ENCODE measurements around the gene LRRC17. TPM values are rescaled to one million over a fixed set of nuclear protein-coding genes. Genes with fewer than 3 reads are reported as not detected.
A peak's percentile ranks its signal among the peaks of the same experiment; 100 is the strongest.

LRRC17 gene
- polyA plus RNA-seq, 3 donors: 0.04 TPM; not detected in 2

DNA sequence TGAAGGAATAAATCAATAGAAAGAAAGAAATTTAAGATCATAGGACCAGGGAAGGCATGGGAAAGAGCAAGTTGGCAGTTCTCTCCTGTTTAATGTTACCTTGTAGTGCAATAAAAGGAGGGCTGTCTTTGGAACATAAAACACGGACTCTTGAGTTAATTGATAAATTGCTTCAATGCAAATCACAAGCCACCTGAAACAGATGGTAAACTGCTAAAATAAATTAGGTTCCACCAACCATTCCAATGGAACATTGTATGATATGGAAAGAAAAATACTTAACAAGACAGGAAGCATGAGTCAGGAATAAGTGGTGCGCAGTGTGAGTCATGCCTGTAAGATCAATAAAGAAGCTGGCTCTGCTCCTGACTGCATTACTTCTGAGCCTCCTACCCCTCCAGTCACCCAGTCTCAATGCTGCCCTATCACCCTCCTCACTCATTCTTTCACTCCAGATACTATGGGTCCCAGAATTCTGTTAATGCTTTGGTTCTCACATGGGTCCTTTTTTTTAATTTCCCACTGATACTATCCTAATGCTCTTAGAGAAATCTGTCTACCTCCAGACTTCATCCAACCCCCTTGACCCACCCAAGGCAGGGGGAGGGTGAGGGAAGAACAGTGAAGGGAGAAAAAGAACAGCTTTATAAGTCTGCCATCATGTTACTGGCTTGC is 78.9 kb downstream of the LRRC17 start:
- Mint-ChIP-seq H3K36me3 (no peaks in the 10 kb centered on the region), H3K27me3 (ENCODE audit: low read depth in 3 of 3) (no peaks in the 10 kb centered on the region), H3K4me1 (peaks cover 10% of the 10 kb centered on the region), H3K9me3 (peaks cover 0 to 4% (median 0%) of the 10 kb centered on the region in 7 donors), H3K27ac (peak overlapping the region in 3 of 7 donors; percentile 58 to 75 (median 64)), H3K4me3 (peak overlapping the region in 1 of 2 donors; percentile 31)
- TF ChIP-seq, protein P1, sequence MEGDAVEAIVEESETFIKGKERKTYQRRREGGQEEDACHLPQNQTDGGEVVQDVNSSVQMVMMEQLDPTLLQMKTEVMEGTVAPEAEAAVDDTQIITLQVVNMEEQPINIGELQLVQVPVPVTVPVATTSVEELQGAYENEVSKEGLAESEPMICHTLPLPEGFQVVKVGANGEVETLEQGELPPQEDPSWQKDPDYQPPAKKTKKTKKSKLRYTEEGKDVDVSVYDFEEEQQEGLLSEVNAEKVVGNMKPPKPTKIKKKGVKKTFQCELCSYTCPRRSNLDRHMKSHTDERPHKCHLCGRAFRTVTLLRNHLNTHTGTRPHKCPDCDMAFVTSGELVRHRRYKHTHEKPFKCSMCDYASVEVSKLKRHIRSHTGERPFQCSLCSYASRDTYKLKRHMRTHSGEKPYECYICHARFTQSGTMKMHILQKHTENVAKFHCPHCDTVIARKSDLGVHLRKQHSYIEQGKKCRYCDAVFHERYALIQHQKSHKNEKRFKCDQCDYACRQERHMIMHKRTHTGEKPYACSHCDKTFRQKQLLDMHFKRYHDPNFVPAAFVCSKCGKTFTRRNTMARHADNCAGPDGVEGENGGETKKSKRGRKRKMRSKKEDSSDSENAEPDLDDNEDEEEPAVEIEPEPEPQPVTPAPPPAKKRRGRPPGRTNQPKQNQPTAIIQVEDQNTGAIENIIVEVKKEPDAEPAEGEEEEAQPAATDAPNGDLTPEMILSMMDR (IDR thresholded peaks at IDR 0.05): no peak
- Histone ChIP-seq H3K27me3 (ENCODE audit: control insufficient read depth in 2 of 2, insufficient read depth in 2 of 2, low read length in 2 of 2) (no peaks in the 10 kb centered on the region), H3K36me3 (replicated peaks in 1 of 2; ENCODE audit: control insufficient read depth in 1 of 2, insufficient read depth in 2 of 2, low read length in 2 of 2) (no peaks in the 10 kb centered on the region), H2AFZ (ENCODE audit: insufficient read depth, low read depth, low read length, poor library complexity, severe bottlenecking) (no peak overlapping the region), H3K4me2 (replicated peaks; ENCODE audit: extremely low read depth, low read length, poor library complexity, severe bottlenecking) (peak overlapping the region; percentile 42), H3K79me2 (ENCODE audit: insufficient read depth, low read length) (no peaks in the 10 kb centered on the region), H3K9me3 (replicated peaks in 1 of 2; ENCODE audit: control insufficient read depth in 1 of 2, insufficient read depth in 1 of 2, low read length in 2 of 2) (no peaks in the 10 kb centered on the region), H3K27ac (ENCODE audit: low read depth in 1 of 2, low read length in 2 of 2) (peak overlapping the region in 1 of 2 donors; percentile 63), H3K4me1 (ENCODE audit: control insufficient read depth in 1 of 2, insufficient read depth in 2 of 2, low read length in 2 of 2) (peaks cover 51 to 54% of the 10 kb centered on the region in 2 donors), H3K9ac (ENCODE audit: insufficient read depth, low read length, poor library complexity, severe bottlenecking) (no peak overlapping the region), H4K20me1 (ENCODE audit: insufficient read depth, low read length) (no peaks in the 10 kb centered on the region), H3K4me3 (replicated peaks in 1 of 3; ENCODE audit: low read depth in 2 of 3, low read length in 3 of 3) (peak overlapping the region in 1 of 3 experiments; percentile 44)
- intact Hi-C loops (cut with micrococcal nuclease): no loop called here
- DNase-seq: peak; percentile 34 to 74 (median 50)
- no CpG with 5 or more reads among the region's 2 CpGs for WGBS (ENCODE audit: insufficient coverage)

GRCh38 chr7:102992509-102992937 is 79.7 kb downstream of the LRRC17 start:
- DNase-seq: no peak
- H3K4me1 Mint-ChIP-seq: peaks cover 10% of the 10 kb centered on the region
- Histone ChIP-seq H3K4me2 (replicated peaks; ENCODE audit: extremely low read depth, low read length, poor library complexity, severe bottlenecking) (no peak overlapping the region), H3K9me3 (replicated peaks in 1 of 2; ENCODE audit: control insufficient read depth in 1 of 2, insufficient read depth in 1 of 2, low read length in 2 of 2) (no peaks in the 10 kb centered on the region), H3K9ac (ENCODE audit: insufficient read depth, low read length, poor library complexity, severe bottlenecking) (no peak overlapping the region), H3K27ac (ENCODE audit: low read depth in 1 of 2, low read length in 2 of 2) (no peak overlapping the region), H3K27me3 (ENCODE audit: control insufficient read depth in 2 of 2, insufficient read depth in 2 of 2, low read length in 2 of 2) (no peaks in the 10 kb centered on the region), H2AFZ (ENCODE audit: insufficient read depth, low read depth, low read length, poor library complexity, severe bottlenecking) (no peak overlapping the region), H3K36me3 (replicated peaks in 1 of 2; ENCODE audit: control insufficient read depth in 1 of 2, insufficient read depth in 2 of 2, low read length in 2 of 2) (no peaks in the 10 kb centered on the region), H3K4me3 (replicated peaks in 1 of 3; ENCODE audit: low read depth in 2 of 3, low read length in 3 of 3) (no peak overlapping the region), H3K4me1 (ENCODE audit: control insufficient read depth in 1 of 2, insufficient read depth in 2 of 2, low read length in 2 of 2) (peaks cover 51 to 54% of the 10 kb centered on the region in 2 donors), H3K79me2 (ENCODE audit: insufficient read depth, low read length) (no peaks in the 10 kb centered on the region), H4K20me1 (ENCODE audit: insufficient read depth, low read length) (no peaks in the 10 kb centered on the region)
- no peak overlapping the region for H3K27ac Mint-ChIP-seq
- H3K9me3 Mint-ChIP-seq: peaks cover 0 to 4% (median 0%) of the 10 kb centered on the region in 7 donors
- intact Hi-C loops (cut with micrococcal nuclease): no loop called here
- TF ChIP-seq, protein P1 (IDR thresholded peaks at IDR 0.05): no peak
- 84% methylated on average over 3 of the region's 5 CpGs for WGBS (ENCODE audit: insufficient coverage)
- H3K36me3 Mint-ChIP-seq: no peaks in the 10 kb centered on the region
- no peaks in the 10 kb centered on the region for H3K27me3 Mint-ChIP-seq (ENCODE audit: low read depth in 3 of 3)
- H3K4me3 Mint-ChIP-seq: no peak overlapping the region

Measured in CD14-positive monocyte (primary cell).